ENCODE results near the gene LZTR1.

DNA sequence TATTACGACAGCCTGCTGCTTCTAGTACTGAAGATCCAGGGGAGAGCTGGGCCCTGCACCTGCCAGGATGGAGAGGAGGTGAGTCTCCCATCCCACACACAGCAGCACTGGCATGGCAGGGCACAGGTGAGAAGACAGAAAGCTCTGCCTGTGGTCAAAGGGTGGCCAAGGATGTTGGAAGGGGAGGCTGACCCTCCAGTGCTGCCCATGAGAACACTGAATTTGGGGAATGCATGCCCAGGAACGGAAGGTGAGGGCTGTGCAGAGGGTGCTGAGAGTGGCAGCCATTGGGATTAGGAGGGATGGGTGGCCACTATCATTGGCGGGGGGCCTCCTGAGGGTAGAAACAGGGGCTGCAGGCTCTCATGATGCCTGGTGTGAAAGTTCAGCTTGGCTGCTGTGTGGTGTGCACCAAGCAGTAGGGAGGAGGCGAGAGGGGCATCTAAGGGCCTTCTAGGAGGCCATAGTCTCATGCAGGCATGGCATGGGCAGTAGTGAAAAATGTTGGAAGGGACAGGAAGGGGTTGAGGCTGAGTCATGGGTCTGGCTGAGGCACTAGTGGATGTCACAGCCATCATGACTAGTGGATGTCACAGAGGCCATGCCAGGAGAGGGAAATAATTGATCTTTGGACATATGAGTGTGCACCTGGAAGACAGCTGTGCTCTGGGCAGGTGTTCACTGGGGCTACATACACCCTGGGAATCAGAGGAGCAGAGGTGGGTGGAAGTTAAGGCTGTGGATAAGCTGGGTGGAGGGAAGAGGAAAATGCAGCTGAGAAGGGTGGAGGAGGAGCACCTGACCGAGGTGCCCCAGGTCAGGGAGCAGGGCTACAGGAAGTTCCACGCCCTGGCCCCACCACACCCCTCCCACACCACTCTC, 61.1 kb downstream of the LZTR1 start:
- TF ChIP-seq, protein P1, sequence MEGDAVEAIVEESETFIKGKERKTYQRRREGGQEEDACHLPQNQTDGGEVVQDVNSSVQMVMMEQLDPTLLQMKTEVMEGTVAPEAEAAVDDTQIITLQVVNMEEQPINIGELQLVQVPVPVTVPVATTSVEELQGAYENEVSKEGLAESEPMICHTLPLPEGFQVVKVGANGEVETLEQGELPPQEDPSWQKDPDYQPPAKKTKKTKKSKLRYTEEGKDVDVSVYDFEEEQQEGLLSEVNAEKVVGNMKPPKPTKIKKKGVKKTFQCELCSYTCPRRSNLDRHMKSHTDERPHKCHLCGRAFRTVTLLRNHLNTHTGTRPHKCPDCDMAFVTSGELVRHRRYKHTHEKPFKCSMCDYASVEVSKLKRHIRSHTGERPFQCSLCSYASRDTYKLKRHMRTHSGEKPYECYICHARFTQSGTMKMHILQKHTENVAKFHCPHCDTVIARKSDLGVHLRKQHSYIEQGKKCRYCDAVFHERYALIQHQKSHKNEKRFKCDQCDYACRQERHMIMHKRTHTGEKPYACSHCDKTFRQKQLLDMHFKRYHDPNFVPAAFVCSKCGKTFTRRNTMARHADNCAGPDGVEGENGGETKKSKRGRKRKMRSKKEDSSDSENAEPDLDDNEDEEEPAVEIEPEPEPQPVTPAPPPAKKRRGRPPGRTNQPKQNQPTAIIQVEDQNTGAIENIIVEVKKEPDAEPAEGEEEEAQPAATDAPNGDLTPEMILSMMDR (IDR thresholded peaks at IDR 0.05) = no peak
- no peak for TF ChIP-seq POLR2A (IDR thresholded peaks at IDR 0.05)
